Ishikawa (cell line): ENCODE data around the gene DMXL2.
A peak's percentile ranks its signal among the peaks of the same experiment; 100 is the strongest.

ENCODE experiments used
- CEBPB ChIP-seq: IDR thresholded peaks from 2 replicates; pipeline ENCODE4 v1.6.1; 2012
- CREB1 ChIP-seq: IDR thresholded peaks from 2 replicates; pipeline ENCODE4 v1.6.1; 2012; ENCODE audit warnings: low read depth
- EGR1 ChIP-seq: IDR thresholded peaks from 2 replicates; pipeline ENCODE4 v1.6.1; 2012
- EP300 ChIP-seq: IDR thresholded peaks from 2 replicates; pipeline ENCODE4 v1.6.1; 2012; ENCODE audit warnings: borderline replicate concordance
- FOXM1 ChIP-seq: IDR thresholded peaks from 2 replicates; pipeline ENCODE4 v1.6.1; 2012; ENCODE audit warnings: low read depth, borderline replicate concordance
- NFIC ChIP-seq: IDR thresholded peaks from 2 replicates; pipeline ENCODE4 v1.6.1; 2012
- RAD21 ChIP-seq: IDR thresholded peaks from 2 replicates; pipeline ENCODE4 v1.6.1; 2012; ENCODE audit warnings: low read depth
- TAF1 ChIP-seq: IDR thresholded peaks from 2 replicates; pipeline ENCODE4 v1.6.1; 2012; ENCODE audit warnings: low read depth, mild to moderate bottlenecking
- TCF12 ChIP-seq: IDR thresholded peaks from 2 replicates; pipeline ENCODE4 v1.6.1; 2012; ENCODE audit warnings: low read depth
- TEAD4 ChIP-seq: IDR thresholded peaks from 2 replicates; pipeline ENCODE4 v1.6.1; 2012
- YY1 ChIP-seq: IDR thresholded peaks from 2 replicates; pipeline ENCODE4 v1.6.1; 2012; ENCODE audit warnings: low read depth
- ZBTB7A ChIP-seq: IDR thresholded peaks from 2 replicates; pipeline ENCODE4 v1.6.1; 2012; ENCODE audit warnings: low read depth
- TF ChIP-seq, protein P1 (sequence below): IDR thresholded peaks from 2 replicates; pipeline ENCODE4 v1.6.1; 2012
- TF ChIP-seq, protein P2 (sequence below): IDR thresholded peaks from 2 replicates; pipeline ENCODE4 v1.6.1; 2012; ENCODE audit warnings: low read depth, mild to moderate bottlenecking
- TF ChIP-seq, protein P3 (sequence below): IDR thresholded peaks from 2 replicates; pipeline ENCODE4 v1.6.1; 2012

DMXL2 gene

DNA sequence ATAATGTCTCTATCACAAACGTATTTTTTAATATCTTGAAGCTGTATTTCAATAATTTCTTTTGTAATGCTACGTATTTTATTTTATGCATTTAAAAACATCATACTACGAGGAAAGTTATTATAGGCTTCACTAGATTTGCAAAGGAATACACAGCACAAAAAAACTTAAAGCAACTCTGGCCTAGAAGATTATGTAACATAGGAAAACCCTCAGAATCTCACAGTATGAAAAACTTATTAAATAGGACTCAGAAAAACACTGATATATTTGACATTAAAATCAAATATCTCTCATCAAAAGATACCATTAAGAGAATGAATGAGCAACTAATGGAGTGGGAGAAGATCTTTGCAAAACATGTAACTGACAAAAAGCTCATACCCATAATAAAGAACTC lies 63.7 kb downstream of the DMXL2 start:
- TF ChIP-seq TCF12: no peak
- TF ChIP-seq TAF1: no peak
- TF ChIP-seq, protein P1, sequence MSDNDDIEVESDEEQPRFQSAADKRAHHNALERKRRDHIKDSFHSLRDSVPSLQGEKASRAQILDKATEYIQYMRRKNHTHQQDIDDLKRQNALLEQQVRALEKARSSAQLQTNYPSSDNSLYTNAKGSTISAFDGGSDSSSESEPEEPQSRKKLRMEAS: no peak
- TF ChIP-seq TEAD4: no peak
- TF ChIP-seq EP300: no peak
- no peak for TF ChIP-seq CEBPB
- TF ChIP-seq, protein P2, sequence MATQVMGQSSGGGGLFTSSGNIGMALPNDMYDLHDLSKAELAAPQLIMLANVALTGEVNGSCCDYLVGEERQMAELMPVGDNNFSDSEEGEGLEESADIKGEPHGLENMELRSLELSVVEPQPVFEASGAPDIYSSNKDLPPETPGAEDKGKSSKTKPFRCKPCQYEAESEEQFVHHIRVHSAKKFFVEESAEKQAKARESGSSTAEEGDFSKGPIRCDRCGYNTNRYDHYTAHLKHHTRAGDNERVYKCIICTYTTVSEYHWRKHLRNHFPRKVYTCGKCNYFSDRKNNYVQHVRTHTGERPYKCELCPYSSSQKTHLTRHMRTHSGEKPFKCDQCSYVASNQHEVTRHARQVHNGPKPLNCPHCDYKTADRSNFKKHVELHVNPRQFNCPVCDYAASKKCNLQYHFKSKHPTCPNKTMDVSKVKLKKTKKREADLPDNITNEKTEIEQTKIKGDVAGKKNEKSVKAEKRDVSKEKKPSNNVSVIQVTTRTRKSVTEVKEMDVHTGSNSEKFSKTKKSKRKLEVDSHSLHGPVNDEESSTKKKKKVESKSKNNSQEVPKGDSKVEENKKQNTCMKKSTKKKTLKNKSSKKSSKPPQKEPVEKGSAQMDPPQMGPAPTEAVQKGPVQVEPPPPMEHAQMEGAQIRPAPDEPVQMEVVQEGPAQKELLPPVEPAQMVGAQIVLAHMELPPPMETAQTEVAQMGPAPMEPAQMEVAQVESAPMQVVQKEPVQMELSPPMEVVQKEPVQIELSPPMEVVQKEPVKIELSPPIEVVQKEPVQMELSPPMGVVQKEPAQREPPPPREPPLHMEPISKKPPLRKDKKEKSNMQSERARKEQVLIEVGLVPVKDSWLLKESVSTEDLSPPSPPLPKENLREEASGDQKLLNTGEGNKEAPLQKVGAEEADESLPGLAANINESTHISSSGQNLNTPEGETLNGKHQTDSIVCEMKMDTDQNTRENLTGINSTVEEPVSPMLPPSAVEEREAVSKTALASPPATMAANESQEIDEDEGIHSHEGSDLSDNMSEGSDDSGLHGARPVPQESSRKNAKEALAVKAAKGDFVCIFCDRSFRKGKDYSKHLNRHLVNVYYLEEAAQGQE: no peak
- no peak for TF ChIP-seq FOXM1
- TF ChIP-seq CREB1: no peak
- no peak for TF ChIP-seq RAD21
- no peak for TF ChIP-seq YY1
- no peak for TF ChIP-seq NFIC
- TF ChIP-seq, protein P3, sequence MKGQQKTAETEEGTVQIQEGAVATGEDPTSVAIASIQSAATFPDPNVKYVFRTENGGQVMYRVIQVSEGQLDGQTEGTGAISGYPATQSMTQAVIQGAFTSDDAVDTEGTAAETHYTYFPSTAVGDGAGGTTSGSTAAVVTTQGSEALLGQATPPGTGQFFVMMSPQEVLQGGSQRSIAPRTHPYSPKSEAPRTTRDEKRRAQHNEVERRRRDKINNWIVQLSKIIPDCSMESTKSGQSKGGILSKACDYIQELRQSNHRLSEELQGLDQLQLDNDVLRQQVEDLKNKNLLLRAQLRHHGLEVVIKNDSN: no peak
- TF ChIP-seq EGR1: no peak
- TF ChIP-seq ZBTB7A: no peak

DNA sequence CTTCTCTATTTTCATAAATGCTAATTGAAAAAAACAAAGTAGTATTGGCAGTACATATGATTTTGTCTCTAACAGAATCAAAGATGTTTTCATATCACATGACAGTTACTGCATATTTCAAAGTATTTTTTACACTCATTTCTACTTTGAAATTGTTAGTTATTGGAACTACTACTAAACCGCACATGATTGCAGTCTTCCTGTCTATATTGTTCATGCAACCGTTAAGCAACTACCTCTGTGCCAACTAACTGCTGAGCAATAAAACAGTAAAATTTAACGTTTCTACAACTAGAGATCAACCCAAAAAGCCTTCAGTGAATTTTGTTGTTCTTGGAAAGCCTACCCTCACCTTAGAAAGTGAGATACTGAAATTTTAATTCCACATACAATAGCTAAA lies 64.2 kb downstream of the DMXL2 start:
- TF ChIP-seq, protein P1: no peak
- no peak for TF ChIP-seq NFIC
- TF ChIP-seq, protein P2: no peak

DNA sequence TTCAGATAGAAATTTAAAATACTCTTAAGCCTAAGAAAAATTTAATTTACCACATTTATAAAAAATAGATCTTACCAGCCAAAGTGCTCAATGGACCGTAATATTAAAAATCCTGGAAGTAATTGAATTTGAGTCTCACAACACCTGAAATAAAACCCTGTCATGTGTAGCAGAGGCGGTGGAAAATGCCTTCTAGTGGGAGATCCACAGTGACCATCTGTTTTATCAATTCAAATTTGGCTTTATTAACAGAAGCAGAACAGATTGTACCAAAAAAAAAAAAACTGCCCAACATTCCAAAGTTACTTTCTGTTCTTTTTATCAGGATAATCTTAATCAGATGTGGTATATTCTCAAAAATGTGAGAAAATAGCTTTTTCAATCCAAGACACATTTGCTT lies 71.7 kb downstream of the DMXL2 start:
- TF ChIP-seq FOXM1: no peak
- no peak for TF ChIP-seq TCF12
- TF ChIP-seq TEAD4: no peak
- TF ChIP-seq YY1: no peak
- no peak for TF ChIP-seq NFIC

DNA sequence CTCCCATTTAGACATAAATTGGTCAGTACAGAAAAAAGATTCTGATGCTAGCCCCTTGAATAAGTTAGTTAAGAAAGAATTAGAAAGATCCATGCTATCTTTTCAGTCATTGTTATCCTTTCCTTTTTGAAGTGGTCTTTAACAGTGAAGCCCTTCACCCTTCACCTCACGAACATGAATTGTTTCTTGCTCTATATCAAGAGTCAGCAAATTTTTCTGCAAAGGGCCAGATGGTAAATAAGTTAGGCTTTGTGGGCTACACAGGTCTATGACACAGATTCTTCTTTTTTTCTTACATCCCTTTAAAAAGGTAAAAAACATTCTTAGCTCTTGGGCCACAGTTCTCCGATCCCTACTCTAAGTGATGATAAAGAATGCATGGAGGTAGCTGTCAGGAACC lies 74.9 kb downstream of the DMXL2 start:
- TF ChIP-seq, protein P2: no peak
- TF ChIP-seq FOXM1: no peak
- no peak for TF ChIP-seq EGR1
- TF ChIP-seq, protein P1: no peak
- no peak for TF ChIP-seq CREB1

DNA sequence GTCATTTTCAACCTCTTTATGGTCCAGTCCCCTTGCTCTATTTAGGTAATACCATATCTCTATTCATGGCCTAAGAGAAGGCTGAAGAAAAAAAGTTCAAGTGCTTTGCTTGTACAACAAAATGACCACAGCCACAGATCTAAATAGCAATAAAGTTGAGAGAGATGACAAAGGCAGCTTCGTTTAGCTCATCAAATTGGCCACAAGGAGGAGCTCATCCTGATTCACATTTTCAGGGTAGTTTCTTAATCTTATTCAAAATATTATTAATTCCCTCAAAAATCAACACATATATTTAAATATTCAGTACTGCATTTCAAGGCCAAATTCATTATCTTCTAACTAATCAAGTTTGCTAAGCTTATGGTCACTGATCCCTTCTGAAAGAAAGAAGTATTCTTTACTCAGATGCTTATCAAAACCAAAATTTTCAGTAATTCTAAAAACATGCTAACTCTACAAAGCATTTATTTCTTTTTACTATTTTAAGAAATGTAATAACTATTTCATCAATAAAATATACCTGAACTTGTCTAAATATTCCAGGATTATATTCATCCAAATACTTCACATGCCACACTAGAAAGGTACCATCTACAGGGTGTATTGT lies 85.5 kb downstream of the DMXL2 start:
- TF ChIP-seq RAD21 (0 out of 2 replicates have a peak, but pooled peaks have one; percentile 7), YY1 (no peak), ZBTB7A (no peak), EGR1 (no peak), TEAD4 (no peak)
- TF ChIP-seq, protein P3: no peak
